ENCODE measurements around the gene FLT1.

DNA sequence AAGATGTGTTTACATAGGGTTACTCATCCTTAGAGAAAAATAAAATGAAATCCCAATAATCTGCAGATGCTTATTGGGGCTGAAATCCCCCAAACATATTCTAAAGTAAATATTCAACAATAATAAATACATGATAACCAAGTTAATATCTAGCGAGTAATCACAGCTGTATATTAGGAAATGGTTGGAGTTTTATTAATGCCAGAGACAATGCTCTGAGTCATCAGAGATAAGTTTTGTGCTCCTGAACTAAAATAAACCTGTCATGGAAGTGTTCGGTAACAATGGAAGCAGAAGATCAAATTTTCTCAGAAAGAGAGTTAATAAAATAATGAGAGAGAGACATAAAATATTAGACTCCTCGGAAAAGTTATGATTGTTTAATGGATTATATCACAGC lies 31.4 kb downstream of the FLT1 start:
- TF ChIP-seq, protein P1, sequence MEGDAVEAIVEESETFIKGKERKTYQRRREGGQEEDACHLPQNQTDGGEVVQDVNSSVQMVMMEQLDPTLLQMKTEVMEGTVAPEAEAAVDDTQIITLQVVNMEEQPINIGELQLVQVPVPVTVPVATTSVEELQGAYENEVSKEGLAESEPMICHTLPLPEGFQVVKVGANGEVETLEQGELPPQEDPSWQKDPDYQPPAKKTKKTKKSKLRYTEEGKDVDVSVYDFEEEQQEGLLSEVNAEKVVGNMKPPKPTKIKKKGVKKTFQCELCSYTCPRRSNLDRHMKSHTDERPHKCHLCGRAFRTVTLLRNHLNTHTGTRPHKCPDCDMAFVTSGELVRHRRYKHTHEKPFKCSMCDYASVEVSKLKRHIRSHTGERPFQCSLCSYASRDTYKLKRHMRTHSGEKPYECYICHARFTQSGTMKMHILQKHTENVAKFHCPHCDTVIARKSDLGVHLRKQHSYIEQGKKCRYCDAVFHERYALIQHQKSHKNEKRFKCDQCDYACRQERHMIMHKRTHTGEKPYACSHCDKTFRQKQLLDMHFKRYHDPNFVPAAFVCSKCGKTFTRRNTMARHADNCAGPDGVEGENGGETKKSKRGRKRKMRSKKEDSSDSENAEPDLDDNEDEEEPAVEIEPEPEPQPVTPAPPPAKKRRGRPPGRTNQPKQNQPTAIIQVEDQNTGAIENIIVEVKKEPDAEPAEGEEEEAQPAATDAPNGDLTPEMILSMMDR (IDR thresholded peaks at IDR 0.05; ENCODE audit: low read depth, low read length, poor library complexity, severe bottlenecking) = no peak
- no peak for TF ChIP-seq EZH2phosphoT487 (IDR thresholded peaks at IDR 0.05; ENCODE audit: borderline replicate concordance, low read length)

Measured in DOHH2 (cell line).